Activated CD4-positive, CD25-positive, alpha-beta regulatory T cell treated with anti-CD3 and anti-CD28 coated beads, Interleukin-2, amount 50 U/mL, for 24 hours (primary cell): Measurements from ENCODE around the gene DGCR6L.
A peak's percentile ranks its signal among the peaks of the same experiment; 100 is the strongest.
"Not testable (repeated sequence)": the region's sequence is repeated elsewhere in the genome, so short reads cannot be mapped to it uniquely, and the experiment has no call there.

Source experiments
- ATAC-seq, 2 donors: fragments of 150-1000 bp; cut with Tn5 transposase; one replicate each; pipeline ENCODE4 v1.10.0; 2021; ENCODE audit warnings: mild to moderate bottlenecking in 1 of 2, moderate library complexity in 1 of 2

Gene DGCR6L

DNA sequence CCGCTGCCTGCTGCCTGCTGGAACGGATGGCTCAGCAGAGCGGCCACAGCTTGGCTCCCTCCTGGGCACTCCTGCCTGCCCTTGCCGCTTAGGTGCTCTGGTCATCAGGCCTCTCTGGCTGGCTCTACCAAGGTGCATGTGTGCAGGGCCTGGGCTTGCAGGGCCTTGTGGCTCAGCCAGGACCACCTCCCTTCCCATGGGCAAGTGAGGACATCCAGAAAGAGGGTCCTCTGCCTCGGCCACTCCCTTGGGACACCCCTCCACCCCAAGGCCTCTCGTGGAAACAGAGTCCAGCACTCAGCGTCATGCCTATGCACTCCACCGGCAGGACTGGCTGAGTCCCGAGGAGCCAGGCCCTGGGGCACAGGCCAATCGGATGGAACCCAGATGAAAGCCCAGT is 45.5 kb downstream of the DGCR6L start:
- ATAC-seq: not testable (repeated sequence)

DNA sequence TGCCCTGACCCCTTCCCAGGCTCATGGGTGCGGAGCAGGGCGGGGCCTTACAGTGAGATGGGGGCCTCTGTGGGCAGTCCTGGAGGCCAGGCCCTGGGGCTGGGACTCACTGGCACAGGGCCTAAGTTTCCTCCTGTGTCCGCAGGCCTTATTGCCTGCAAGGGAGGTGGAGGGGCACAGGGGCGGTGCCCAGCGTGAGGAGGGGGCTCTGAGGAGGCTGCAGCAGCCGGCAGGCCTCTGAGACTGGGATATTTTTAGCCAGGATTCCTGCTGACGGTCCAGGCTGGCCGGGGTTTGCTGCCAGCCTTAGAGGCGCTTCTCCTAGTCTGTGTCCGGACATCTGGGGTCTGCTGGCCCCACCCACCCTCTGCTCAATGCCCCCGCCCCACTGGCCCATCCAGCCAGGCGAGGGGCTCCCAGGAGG is 46.1 kb downstream of the DGCR6L start:
- no peak for ATAC-seq

DNA sequence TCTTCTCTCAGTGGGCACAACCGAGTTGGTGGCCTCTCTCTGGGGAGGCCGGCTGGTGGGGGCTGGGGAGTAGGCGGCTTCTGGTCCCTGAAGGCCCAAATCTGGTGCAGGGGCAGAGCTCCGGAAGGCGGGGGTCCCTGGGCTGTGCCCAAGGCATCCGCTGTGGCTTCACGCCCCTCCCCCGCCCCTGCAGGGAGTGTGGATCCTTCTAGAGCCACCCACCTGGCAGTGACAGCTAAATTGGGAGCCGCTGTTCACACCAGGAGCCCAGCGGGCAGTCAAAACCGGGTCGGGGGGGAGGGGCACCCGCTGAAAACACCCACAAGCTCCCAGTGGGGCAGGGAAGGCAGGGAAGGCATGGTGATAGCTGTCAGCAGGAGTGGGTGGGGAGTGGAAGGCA is 47.2 kb downstream of the DGCR6L start:
- ATAC-seq: no peak

DNA sequence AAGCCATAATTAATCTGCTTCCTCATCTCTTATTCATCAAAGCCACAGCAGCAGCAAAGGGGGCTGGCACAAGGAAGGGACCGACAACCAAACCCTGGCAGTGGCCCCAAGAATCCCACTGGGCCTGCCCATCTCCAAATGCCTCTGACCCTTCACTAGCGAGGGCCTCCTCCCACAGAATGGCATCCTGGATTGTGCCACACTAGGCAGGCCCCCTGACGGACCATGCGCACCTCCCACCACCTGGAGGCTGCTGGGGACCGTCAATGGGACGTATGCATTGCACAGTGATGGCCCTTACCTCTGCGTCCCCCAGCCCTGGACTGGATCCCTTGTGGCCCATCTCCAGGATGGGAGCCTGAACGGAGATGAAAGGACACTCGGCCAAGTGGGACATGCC is 47.7 kb downstream of the DGCR6L start:
- no peak for ATAC-seq

DNA sequence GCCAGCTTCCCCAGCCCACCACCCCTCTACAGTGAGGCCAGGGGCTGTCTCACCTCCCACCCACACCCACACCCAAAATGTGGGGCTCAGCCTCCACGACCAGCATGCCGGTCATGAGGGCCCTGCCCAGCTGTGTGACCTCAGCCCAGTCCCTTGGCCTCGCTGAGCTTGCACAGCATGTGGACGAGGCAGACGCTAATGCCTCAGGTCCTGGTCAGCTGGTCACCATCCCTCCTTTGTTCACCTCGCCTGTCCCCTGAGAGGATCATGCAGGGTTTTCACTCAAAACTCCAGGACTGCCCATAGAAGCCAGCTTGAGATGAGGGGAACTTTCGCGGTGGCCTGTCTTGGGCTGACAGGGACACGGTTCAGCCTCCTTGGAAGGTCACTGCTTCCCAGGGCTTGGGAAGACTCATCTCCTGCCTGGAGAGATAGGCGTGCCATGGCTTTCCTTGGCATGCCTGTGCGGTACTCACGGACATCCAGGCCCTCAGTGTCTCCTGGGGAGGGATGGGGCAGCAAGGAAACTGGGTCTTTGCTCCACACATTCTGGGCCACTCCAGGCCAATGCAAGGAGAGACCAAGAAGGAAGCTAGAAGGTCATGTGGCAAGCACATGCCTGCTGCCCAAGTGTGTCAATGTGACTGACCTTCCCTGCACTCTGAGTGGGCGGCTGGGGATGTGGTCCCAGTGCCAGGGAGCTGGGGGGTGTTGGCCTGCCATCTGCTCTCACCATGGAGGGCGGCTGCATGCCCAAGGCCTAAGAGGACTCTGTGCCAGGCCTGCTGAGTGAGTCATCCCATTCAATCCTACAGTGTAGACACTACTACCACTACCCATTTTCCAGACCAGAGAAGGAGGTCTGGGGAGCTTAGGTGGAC is 48.5 kb downstream of the DGCR6L start:
- ATAC-seq: no peak

DNA sequence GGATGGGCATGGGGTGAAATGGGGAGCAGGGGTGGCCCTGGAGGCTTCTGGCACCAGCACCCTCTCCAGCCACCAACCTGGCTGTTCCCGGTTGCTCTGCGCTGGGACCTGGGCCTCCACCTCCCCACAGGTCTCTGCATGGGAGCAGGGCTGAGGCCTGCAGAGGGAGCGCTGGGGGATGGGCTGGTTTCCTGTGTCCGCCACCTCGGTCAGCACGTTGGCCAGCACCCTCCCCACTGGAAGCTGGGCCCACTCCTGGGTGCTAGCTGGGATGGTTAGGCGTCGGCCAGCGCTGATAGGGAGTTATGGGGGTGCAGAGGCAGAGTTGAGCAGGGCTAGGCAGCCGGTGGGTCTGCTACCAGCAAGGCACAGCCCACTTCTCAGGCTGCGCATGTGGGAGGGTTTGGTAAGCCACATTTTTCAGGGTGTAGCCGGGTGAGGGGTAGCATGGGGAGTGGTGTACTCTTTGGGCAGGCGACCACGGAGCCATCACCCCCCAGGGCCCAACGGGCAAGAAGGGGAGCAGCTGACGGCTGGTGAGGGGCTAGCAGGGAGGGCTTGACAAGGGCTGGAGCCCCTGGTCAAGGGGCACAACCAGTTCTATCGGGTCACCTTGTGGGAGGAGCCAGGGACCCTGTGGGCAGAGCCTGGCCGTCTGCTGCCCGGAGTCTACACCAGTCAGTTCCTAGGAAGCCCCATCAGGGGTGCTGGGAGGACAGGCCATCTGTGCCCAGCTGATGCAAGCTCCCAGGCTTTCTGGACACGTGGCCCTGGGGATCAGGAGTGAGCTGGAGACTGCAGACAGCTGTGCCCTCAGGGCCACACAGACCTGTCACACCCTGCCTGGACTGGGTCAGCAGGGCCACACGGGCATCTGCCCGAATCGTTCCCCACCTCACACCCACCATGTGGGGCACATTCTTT is 49.4 kb downstream of the DGCR6L start:
- ATAC-seq: not testable (repeated sequence)

DNA sequence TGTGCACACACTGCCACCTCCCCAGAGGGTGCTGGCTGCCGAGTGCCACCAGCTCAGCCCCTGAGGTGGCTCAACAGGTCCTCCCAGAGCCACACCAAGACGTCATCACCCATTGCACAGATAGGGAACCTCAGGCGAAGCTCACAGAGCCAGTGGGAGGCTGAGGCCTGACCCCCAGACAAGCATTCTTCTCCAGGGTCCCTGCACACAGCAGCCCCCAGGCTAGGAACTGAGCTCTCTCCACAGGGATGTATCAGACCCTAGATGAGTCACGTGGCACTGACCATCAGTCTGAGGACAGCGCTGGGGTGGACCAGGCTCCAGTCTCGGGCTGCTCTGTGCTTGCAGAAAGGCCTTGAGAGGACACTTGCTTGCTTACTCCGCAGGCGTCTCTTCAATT is 50.2 kb downstream of the DGCR6L start:
- ATAC-seq: not testable (repeated sequence)

DNA sequence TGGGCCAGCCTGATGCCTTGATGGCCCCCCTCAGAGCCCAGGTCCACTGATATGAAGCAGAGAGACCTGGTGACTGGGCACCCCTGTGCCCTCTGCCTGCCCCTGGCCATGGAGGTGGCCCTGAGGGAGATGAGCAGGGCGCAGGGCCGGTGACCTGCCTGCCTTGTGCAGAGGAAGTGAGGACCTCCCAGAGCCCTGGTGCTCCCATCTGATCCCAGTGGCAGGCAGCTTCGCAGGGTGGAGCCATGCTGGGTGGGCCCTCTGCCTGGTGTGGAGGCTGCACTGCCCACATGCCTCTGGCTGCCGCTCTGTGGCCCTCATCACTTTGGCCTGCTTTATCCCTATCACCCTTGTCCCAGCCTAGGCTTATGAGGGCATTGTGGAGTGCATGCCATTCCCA is 50.7 kb downstream of the DGCR6L start:
- not testable (repeated sequence) for ATAC-seq

DNA sequence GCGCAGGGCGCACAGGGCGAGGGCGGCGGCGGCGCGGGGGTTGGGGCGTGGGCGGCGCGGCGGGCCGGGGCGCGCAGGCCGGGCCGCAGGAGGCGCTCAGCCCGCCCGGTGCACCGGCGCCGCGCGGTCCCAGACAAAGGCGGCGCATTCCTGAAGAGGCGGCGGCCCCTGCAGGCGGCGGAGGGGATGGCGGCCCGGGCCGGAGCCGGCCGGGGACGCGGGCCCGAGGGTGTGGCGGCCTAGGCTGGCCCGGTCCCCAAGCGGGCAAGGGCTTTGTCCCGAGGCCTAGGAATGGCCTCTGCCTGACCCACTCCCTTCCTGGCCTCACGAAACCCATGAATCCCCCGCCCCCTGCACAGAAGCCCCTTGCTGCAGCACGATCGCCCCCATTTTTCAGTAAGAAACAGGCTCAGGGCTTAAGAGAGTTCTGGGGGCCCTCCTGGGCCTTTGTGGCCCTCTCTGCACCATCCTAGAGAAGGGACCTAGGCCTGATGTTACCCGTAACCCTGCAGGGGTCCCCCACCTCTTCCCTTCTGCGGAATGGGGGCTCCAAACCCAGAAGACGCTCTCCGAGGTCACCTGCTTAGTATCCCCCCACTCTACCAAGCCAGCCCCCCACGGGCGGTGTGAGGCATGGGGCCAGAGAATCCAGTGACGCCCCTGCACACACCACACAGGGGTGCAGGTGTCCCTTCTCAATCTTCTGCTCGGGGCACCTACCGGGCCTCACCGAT is 51.4 kb downstream of the DGCR6L start, which contains the start of gene RTN4R:
TSS of gene RTN4R (minus strand) at position 40 of the 734 bp plus-strand sequence. CDS start 226 bp downstream, outside the sequence.
- peak; percentile 72 to 78 for ATAC-seq

DNA sequence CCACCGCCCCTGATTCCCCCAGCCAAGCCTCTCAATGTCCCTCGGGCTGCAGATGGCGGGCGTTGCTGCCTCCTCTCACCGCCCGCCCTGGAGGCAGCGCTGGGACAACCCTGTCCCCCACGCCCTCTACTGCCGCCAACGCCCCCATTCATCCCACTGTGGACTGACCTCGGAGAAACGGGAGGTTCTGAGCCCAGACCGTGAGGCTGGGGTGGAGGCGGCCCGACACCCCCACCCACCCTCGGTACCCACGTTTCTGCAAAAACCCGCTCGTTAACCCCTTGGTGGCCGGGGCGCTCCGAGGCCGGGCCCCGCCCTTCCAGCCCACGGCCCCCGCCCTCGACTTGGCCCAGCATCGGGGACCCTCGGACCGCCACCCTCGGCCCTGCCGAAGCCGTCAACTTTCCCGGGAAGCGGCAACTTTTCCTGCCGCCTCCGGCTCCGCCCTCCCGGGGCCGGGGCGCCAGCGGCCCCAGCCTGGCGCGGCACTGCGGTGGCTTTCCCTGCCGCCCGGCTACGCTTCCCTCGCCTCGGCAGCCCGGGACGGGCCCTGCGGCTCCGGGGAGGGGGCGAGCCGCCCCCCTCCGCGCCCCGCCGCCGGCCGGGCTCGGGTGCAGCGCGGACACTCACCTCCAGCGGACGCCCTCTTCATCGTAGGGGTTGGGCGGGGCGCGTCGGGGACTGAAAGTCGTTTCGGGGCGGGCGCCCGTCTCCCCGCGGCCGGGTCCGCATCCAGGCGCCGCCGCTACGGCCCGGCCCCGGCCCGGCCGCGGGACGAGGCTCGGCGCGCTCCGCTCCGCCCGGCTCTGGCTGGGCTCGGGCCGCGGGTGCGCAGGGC is 52.2 kb downstream of the DGCR6L start:
- no peak for ATAC-seq

DNA sequence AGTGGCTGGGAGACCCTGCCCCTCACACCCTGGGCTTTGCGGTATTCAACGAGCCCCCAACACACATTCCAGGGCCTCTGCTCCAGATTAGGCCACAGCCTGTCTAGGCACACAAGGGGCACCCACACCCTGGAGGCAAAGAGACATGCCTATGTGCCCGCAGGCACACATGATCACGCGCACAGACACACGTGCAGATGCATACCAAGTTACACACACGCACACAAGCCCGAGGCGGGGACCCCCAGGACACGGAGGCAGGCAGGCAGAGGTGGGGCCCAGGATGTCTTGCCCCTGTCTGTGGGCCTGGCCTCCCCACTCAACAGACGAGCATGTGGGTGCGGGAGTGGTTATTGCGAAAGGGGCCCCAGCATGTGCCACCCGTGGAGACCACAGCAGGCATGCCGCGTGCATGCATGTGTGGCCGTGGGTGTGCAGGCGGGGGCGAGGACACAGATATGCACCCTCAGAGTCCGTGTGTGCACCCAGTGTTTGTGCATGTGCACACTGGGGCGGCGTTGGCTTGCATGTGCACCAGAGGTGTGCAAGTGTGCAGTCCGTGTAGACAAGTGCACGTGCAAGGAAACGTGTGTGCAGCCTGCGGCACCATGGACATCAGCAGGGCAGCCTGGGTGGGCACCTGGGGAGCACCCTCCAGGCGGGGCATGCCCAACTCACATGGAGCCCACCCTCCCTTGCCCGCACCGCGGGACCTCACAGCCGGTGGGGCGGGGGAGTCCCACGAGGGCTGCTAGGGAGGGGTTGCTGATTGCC is 53.0 kb downstream of the DGCR6L start:
- ATAC-seq: not testable (repeated sequence)

DNA sequence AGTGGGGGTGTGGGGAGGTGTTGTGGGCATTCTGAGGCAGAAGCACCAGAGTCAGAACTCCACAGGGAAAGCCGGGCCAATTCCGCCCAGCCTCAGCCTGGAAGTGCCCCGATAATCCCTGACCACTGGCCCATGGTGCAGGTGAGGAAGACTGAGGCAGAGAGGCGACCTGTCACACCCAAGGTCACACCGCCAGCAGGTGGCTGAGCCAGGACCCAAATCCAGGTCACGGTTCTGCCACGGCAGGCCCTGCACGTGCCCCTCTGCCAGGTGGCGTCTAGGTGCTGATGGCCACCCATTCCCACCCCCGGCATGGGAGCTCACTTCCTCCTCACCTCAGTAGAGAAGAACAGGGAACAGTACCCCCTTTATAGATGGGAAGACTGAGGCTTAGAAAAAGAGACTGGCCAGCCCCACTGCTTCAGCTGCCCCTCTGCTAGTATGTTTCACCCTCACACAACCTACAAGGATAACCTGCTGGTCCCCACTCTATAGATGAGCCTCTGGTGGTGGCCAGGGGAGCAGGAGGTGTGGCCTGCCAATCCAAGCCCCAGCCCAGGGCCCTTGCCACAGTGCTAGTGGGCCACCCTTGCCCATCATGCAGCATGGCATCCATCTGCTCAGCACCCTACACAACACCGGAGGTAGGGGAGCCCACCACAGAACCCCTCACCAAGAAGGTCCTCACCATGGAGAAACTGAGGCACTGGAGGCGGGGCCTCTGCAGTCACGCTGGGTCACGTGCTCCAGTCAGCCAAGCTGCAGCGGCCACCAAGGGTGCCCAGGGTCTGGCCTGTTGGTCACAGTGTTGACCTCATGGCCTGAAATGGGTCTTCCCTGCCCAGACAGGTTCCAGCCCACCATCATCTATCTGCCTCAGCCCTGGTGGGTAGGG is 53.8 kb downstream of the DGCR6L start:
- ATAC-seq: not testable (repeated sequence)

DNA sequence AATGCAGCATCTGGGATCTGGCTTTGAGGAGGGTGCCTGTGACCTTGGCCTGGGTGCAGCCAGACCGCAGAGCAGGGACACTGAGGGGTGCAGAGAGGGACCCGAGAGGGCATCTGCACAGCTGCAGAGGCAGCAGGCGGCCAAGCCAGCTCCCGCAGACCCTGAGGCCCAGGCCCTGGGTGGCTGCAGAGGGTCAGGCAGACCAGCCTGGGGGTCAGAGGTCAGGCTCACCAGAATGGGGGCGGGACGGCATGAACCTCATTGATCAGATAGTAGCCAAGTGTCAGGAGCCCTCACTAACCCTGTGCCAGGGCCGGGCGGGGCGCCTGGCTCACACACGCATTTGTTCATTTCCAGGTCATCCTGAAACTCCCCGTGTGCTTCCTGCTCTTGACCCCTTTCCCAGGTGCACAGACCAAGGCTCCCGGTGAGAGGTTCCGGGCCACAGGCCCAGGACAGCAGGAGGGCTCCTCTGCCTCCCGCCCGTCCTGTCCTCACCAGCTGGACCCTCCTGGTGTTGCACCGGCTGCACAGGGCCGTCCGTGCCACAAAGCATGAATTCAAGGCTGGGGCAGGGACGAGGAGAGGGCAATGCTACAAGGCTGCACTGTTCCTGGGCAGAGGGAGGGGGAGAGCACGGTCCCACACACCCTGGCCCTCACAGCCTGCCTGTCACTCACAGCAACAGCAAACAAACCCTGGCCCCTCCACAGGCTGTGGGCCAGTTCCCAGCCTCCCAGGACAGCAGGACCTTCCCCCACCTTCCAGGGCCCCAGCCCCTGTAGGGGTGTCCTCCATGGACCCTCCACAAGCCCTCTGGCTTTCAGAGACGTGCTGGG is 55.0 kb downstream of the DGCR6L start:
- no peak for ATAC-seq
